A673 (cell line): Measurements from ENCODE around the gene CCDC13. TPM values are rescaled to one million over a fixed set of nuclear protein-coding genes. Genes with fewer than 3 reads are reported as not detected.

Source experiments
- BruUV-seq: library from RNA; stranded (reverse); fragments of 400-500 nt; replicated peaks from 2 replicates; lab custom pipeline; 2021; lab: Mats Ljungman, UMichigan
- CTCF ChIA-PET: fragments of 300-600 bp; sonication (Branson Sonifier 250); formaldehyde crosslinking; loops from one replicate; lab custom pipeline; 2022; ENCODE audit warnings: antibody characterized with exemption; lab: Charles Lee
- POLR2A ChIA-PET: fragments of 300-600 bp; sonication (Branson Sonifier 250); formaldehyde crosslinking; loops from one replicate; lab custom pipeline; 2022; ENCODE audit warnings: antibody characterized with exemption; ENCODE audit not compliant: low non-redundant PET; lab: Charles Lee
- DNase-seq: peaks from one replicate; pipeline ENCODE4 v3.0.0-alpha.2; 2015; ENCODE audit warnings: low spot score
- H3K27ac ChIP-seq: fragments of 200-600 bp; sonication (generic); 2 replicates; pipeline ENCODE4 v1.5.1; 2016; ENCODE audit warnings: mixed run types, low read depth, mild to moderate bottlenecking, mixed read lengths, antibody characterized with exemption, low read length; ENCODE audit not compliant: poor library complexity, severe bottlenecking
- H3K27me3 ChIP-seq: fragments of 200-600 bp; sonication (generic); replicated peaks from 2 replicates; pipeline ENCODE4 v1.6.1; 2017; ENCODE audit warnings: mixed run types, low read depth, mild to moderate bottlenecking, mixed read lengths, antibody characterized with exemption, low read length; ENCODE audit not compliant: insufficient read depth, poor library complexity
- H3K36me3 ChIP-seq: fragments of 200-600 bp; sonication (generic); 2 replicates; pipeline ENCODE4 v1.6.1; 2016; ENCODE audit warnings: mixed run types, mild to moderate bottlenecking, mixed read lengths, antibody characterized with exemption, low read length; ENCODE audit not compliant: insufficient read depth, poor library complexity, severe bottlenecking
- H3K4me1 ChIP-seq: fragments of 200-600 bp; sonication (generic); 2 replicates; pipeline ENCODE4 v1.6.1; 2017; ENCODE audit warnings: mixed run types, mild to moderate bottlenecking, mixed read lengths, antibody characterized with exemption, low read length; ENCODE audit not compliant: insufficient read depth, poor library complexity, severe bottlenecking
- H3K4me3 ChIP-seq: fragments of 200-600 bp; sonication (generic); 2 replicates; pipeline ENCODE4 v1.5.1; 2016; ENCODE audit warnings: low read depth, mixed run types, mild to moderate bottlenecking, mixed read lengths, low read length; ENCODE audit not compliant: poor library complexity, severe bottlenecking
- H3K9me3 ChIP-seq: fragments of 200-600 bp; sonication (generic); 2 replicates; pipeline ENCODE4 v1.6.1; 2016; ENCODE audit warnings: mixed run types, low read depth, mild to moderate bottlenecking, mixed read lengths, antibody characterized with exemption, low read length; ENCODE audit not compliant: poor library complexity, severe bottlenecking
- CTCF ChIP-seq: fragments of 300-800, 200-600 bp; sonication (generic); conservative IDR thresholded peaks from 2 replicates; pipeline ENCODE4 v1.5.1; 2017; ENCODE audit warnings: low read depth, mild to moderate bottlenecking, antibody characterized with exemption, low read length, moderate library complexity, mixed read lengths
- EZH2 ChIP-seq: fragments of 200-600 bp; sonication (generic); IDR thresholded peaks from 2 replicates; pipeline ENCODE4 v1.6.1; 2017; ENCODE audit warnings: borderline replicate concordance, low read depth, mild to moderate bottlenecking, mixed read lengths, antibody characterized with exemption, low read length; ENCODE audit not compliant: poor library complexity, severe bottlenecking
- intact Hi-C: fragments of 100-400 bp; cut with micrococcal nuclease; formaldehyde crosslinking; loops from one replicate; pipeline ENCODE4 v1.10.0; 2022; ENCODE audit not compliant: unreplicated experiment
- total RNA-seq: library from RNA; stranded (reverse); gene quantifications from 2 replicates; pipeline ENCODE4 v1.2.3, GENCODE V29; 2021

The CCDC13 gene
- total RNA-seq, 1 experiment from 2014 or later: not detected

DNA sequence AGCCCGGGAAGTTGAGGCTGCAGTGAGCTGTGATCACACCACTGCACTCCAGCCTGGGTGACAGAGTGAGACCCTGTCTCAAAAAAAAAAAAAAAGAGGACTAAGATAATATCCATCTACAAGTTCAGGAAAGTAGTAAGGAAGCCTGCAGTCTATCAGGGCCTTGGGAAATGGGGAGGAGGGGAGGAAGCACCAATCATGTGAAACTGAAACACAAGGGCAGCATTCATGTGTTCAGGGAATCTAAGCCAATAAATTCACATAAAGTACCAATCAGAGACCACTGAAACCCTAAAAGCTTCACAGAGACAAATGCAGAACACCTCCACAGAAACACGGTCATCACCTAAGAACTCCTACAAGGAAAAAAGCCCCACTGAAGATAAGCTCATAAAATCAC lies 47.6 kb downstream of the CCDC13 start:
- ChIA-PET POLR2A (no interaction called here), CTCF (no interaction called here)
- intact Hi-C loops: no loop called here
- Histone ChIP-seq H3K9me3 (no peaks in the 10 kb centered on the region), H3K4me3 (no peak overlapping the region), H3K4me1 (no peaks in the 10 kb centered on the region), H3K36me3 (no peaks in the 10 kb centered on the region), H3K27me3 (no peaks in the 10 kb centered on the region), H3K27ac (no peak overlapping the region)
- BruUV-seq: no TSS peak
- DNase-seq: no peak
- TF ChIP-seq EZH2: no peak
- no peak for TF ChIP-seq CTCF

DNA sequence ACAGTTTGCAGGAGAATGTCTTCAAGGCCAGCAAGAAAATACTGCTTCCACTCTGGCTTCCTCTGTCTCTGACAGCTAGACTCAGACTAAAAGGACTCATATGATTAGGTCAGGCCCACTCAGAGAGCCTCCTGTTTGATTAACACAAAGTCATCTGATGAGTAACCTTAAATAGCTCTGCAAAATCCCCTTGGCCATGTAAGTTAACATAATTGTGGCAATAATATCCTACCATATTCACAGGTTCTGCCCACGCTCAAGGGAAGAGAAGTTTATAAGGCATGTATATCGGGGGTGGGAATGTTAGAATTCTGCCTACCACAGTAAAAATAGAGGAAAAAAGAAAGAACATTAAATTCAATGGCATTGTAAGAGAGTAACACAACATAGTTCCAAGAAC lies 49.8 kb downstream of the CCDC13 start:
- POLR2A ChIA-PET: no interaction called here
- H3K36me3 ChIP-seq: no peaks in the 10 kb centered on the region
- intact Hi-C loops: no loop called here
- no peaks in the 10 kb centered on the region for H3K4me1 ChIP-seq
- DNase-seq: no peak
- CTCF ChIA-PET: no interaction called here
- no peaks in the 10 kb centered on the region for H3K9me3 ChIP-seq
- H3K27ac ChIP-seq: no peak overlapping the region
- no TSS peak for BruUV-seq
- H3K27me3 ChIP-seq: no peaks in the 10 kb centered on the region
- no peak overlapping the region for H3K4me3 ChIP-seq
- TF ChIP-seq EZH2 (no peak), CTCF (no peak)

Other genes starting within 250 kb of the CCDC13 start
- gene SEC22C, start 191.3 kb downstream of the CCDC13 start, total RNA-seq: 28.9 and 29.5 TPM in 2 replicates
- 13.5 and 14.9 TPM in 2 replicates for gene SS18L2, start 182.4 kb downstream of the CCDC13 start, total RNA-seq
- gene NKTR, start 172.6 kb downstream of the CCDC13 start, total RNA-seq: 44.8 and 53.1 TPM in 2 replicates
- 4.4 and 4.5 TPM in 2 replicates for gene ZBTB47, start 119.6 kb downstream of the CCDC13 start, total RNA-seq
- not detected in 2 replicates for gene KLHL40, start 87.7 kb downstream of the CCDC13 start, total RNA-seq
- not detected in 2 replicates for gene HHATL, start 70.5 kb downstream of the CCDC13 start, total RNA-seq
- gene HIGD1A, start 31.2 kb upstream of the CCDC13 start, total RNA-seq: 40.9 and 50.6 TPM in 2 replicates
- gene ACKR2, start 36.2 kb upstream of the CCDC13 start, total RNA-seq: not detected in 2 replicates
- not detected in 2 replicates for gene CYP8B1, start 102.6 kb upstream of the CCDC13 start, total RNA-seq
- not detected in 2 replicates for gene ZNF662, start 132.9 kb upstream of the CCDC13 start, total RNA-seq
- 1.4 and 1.9 TPM in 2 replicates for gene GASK1A, start 206.1 kb upstream of the CCDC13 start, total RNA-seq